Testis (tissue), 2 donors: ENCODE data around the gene SINHCAF.

Source experiments
- CTCF ChIP-seq, 3 experiments: fragments of 450-650 bp in 2 of 3; fragments of 200-600 bp in 1 of 3; sonication (generic) in 1 of 3; IDR thresholded peaks; one replicate each; pipeline ENCODE4 v1.5.1; 2016 to 2019; ENCODE audit warnings: antibody characterized with exemption in 3 of 3, mild to moderate bottlenecking in 2 of 3, moderate library complexity in 1 of 3
- POLR2A ChIP-seq: fragments of 450-650 bp; IDR thresholded peaks from one replicate; pipeline ENCODE4 v1.6.1; 2017; ENCODE audit warnings: antibody characterized with exemption, mild to moderate bottlenecking, moderate library complexity

DNA sequence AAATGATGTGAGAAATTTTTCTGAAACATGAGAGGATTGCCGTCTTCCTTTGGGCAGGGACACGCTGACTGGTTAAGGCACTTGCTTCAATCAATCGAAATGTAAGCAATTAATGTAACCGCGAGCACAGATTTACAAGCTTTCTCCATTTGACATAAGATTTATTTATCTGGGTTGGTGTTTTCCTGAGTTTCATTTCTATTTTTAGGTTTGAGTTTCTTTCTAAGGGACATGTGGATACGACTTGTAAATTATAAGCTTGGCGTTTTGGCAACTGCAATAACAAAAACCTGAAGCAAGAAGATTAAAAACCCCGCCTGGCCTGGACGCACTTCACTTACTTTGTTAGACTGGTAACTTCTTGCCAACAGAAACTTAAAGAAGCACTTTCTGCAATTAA, 20.3 kb upstream of the SINHCAF start:
- TF ChIP-seq CTCF (IDR thresholded peaks at IDR 0.05), result no peak
- TF ChIP-seq POLR2A, result no peak
